Neural cell (in vitro differentiated cells): ENCODE measurements around the gene TEX54. TPM values are rescaled to one million over a fixed set of nuclear protein-coding genes. Genes with fewer than 3 reads are reported as not detected.

Experiments
- H2AFZ ChIP-seq: fragments of 200-600, 300-800 bp; sonication (generic), shearing (Covaris generic); 2 replicates; pipeline ENCODE4 v1.6.0; 2014; ENCODE audit warnings: low read depth, mild to moderate bottlenecking, antibody characterized with exemption, low read length, moderate library complexity
- H3F3A ChIP-seq: fragments of 200-600 bp; shearing (Covaris generic); 2 replicates; pipeline ENCODE4 v1.6.1; 2016; ENCODE audit warnings: mild to moderate bottlenecking, moderate library complexity, mixed read lengths, antibody characterized with exemption, low read length; ENCODE audit not compliant: insufficient read depth, poor library complexity, severe bottlenecking
- H3K27ac ChIP-seq: fragments of 200-600, 300-800 bp; sonication (generic), shearing (Covaris generic); 2 replicates; pipeline ENCODE4 v1.5.1; 2014; ENCODE audit warnings: mild to moderate bottlenecking, low read length, moderate library complexity
- H3K27me3 ChIP-seq: fragments of 300-800, 200-600 bp; sonication (generic), shearing (Covaris generic); 2 replicates; pipeline ENCODE4 v1.6.0; 2014; ENCODE audit warnings: mild to moderate bottlenecking, low read depth, low read length, moderate library complexity; ENCODE audit not compliant: insufficient read depth
- H3K36me3 ChIP-seq: fragments of 300-800, 200-600 bp; sonication (generic), shearing (Covaris generic); 2 replicates; pipeline ENCODE4 v1.5.1; 2014; ENCODE audit warnings: mild to moderate bottlenecking, antibody characterized with exemption, low read length, moderate library complexity; ENCODE audit not compliant: insufficient read depth
- H3K4me2 ChIP-seq: fragments of 300-800, 200-600 bp; sonication (generic), shearing (Covaris generic); 2 replicates; pipeline ENCODE4 v1.6.0; 2014; ENCODE audit warnings: mild to moderate bottlenecking, low read length
- H3K4me3 ChIP-seq: fragments of 300-800, 200-600 bp; sonication (generic), shearing (Covaris generic); 2 replicates; pipeline ENCODE4 v1.5.1; 2014; ENCODE audit warnings: mild to moderate bottlenecking, low read length, moderate library complexity
- H3K79me2 ChIP-seq: fragments of 200-600 bp; shearing (Covaris generic); replicated peaks from 2 replicates; pipeline ENCODE4 v1.6.0; 2014; ENCODE audit warnings: mild to moderate bottlenecking, low read length, moderate library complexity; ENCODE audit not compliant: insufficient read depth
- H3K9ac ChIP-seq: fragments of 300-800, 200-600 bp; sonication (generic), shearing (Covaris generic); 2 replicates; pipeline ENCODE4 v1.6.1; 2016; ENCODE audit warnings: mild to moderate bottlenecking, low read length, mixed read lengths
- H3K9me2 ChIP-seq: fragments of 200-600 bp; shearing (Covaris generic); 2 replicates; pipeline ENCODE4 v1.6.1; 2016; ENCODE audit warnings: mild to moderate bottlenecking, low read length, mixed read lengths; ENCODE audit not compliant: insufficient read depth
- H3K9me3 ChIP-seq: fragments of 200-600, 300-800 bp; sonication (generic), shearing (Covaris generic); 2 replicates; pipeline ENCODE4 v1.6.1; 2016; ENCODE audit warnings: mild to moderate bottlenecking, mixed run types, low read length, moderate library complexity, mixed read lengths
- H4K20me1 ChIP-seq: fragments of 200-600 bp; shearing (Covaris generic); 2 replicates; pipeline ENCODE4 v1.6.1; 2016; ENCODE audit warnings: mild to moderate bottlenecking, mixed run types; ENCODE audit not compliant: insufficient read depth
- EP300 ChIP-seq: fragments of 450-650 bp; conservative IDR thresholded peaks from 2 replicates; pipeline ENCODE4 v1.6.1; 2014; ENCODE audit warnings: antibody characterized with exemption, mild to moderate bottlenecking, moderate library complexity; ENCODE audit not compliant: poor library complexity, severe bottlenecking
- EZH2 ChIP-seq: fragments of 200-600, 300-800 bp; shearing (Covaris generic), sonication (generic); IDR thresholded peaks from 2 replicates; pipeline ENCODE4 v1.6.1; 2014; ENCODE audit warnings: antibody characterized with exemption, low read length, borderline replicate concordance, mild to moderate bottlenecking; ENCODE audit not compliant: insufficient read depth, poor library complexity, severe bottlenecking
- MXI1 ChIP-seq: fragments of 450-650 bp; conservative IDR thresholded peaks from 2 replicates; pipeline ENCODE4 v1.6.1; 2014; ENCODE audit warnings: antibody characterized with exemption, mild to moderate bottlenecking; ENCODE audit not compliant: poor library complexity, severe bottlenecking
- POLR2AphosphoS5 ChIP-seq: IDR thresholded peaks from 2 replicates; pipeline ENCODE4 v1.6.1; 2012
- RAD21 ChIP-seq: fragments of 450-650 bp; conservative IDR thresholded peaks from 2 replicates; pipeline ENCODE4 v1.6.1; 2014; ENCODE audit warnings: antibody characterized with exemption, mild to moderate bottlenecking, moderate library complexity
- REST ChIP-seq: IDR thresholded peaks from 2 replicates; pipeline ENCODE4 v1.6.1; 2012; ENCODE audit warnings: borderline replicate concordance
- SMC3 ChIP-seq: fragments of 450-650 bp; conservative IDR thresholded peaks from 2 replicates; pipeline ENCODE4 v1.6.1; 2014; ENCODE audit warnings: antibody characterized with exemption, mild to moderate bottlenecking, moderate library complexity; ENCODE audit not compliant: poor library complexity
- TAF1 ChIP-seq: IDR thresholded peaks from 2 replicates; pipeline ENCODE4 v1.6.1; 2012; ENCODE audit warnings: low read depth
- polyA plus RNA-seq: library from polyadenylated mRNA; depleted of rRNA; stranded (reverse); fragments of >200 nt; gene quantifications from 2 replicates; pipeline ENCODE4 v1.2.3, GENCODE V29; 2014
- TF ChIP-seq, protein P1 (sequence below): fragments of 450-650 bp; IDR thresholded peaks from 2 replicates; pipeline ENCODE4 v1.5.1; 2014; ENCODE audit warnings: antibody characterized with exemption, mild to moderate bottlenecking, moderate library complexity; ENCODE audit not compliant: poor library complexity, severe bottlenecking

Gene TEX54
- polyA plus RNA-seq, 1 donor from 2014 or later: not detected

DNA sequence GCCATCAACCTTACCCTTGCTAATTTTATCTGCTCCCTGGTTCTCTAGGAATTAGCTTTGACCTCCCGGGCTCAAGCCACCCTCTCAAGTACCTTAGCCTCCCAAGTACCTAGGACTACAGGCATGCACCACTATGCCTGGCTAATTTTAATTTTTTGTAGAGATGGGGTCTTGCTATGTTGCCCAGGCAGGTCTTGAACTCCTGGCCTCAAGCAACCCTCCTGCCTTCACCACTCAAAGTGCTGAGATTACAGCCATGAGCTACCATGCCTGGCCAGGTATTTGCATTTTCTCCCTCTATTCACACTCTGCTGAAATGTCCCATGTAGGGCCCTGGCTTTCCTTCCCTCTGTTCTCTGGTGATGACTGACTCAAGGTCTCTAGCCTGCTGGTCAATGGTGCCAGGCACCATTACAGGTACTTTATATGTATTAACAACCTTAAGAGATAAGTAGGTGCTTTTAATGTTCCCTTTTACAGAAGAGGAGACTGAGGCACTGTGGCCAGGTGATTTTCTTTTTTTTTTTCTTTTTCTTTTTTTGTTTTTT is 15.2 kb upstream of the TEX54 start:
- no peak overlapping the region for H3K27ac ChIP-seq
- H3K79me2 ChIP-seq: peaks cover 3% of the 10 kb centered on the region
- H3K9me2 ChIP-seq: no peaks in the 10 kb centered on the region
- peaks cover 2% of the 10 kb centered on the region for H3F3A ChIP-seq
- H3K9ac ChIP-seq: no peak overlapping the region
- H3K36me3 ChIP-seq: peaks cover 3% of the 10 kb centered on the region
- no peak overlapping the region for H3K4me3 ChIP-seq
- no peaks in the 10 kb centered on the region for H4K20me1 ChIP-seq
- no peak for TF ChIP-seq REST
- no peak overlapping the region for H2AFZ ChIP-seq
- no peak overlapping the region for H3K4me2 ChIP-seq
- H3K27me3 ChIP-seq: no peaks in the 10 kb centered on the region
- H3K9me3 ChIP-seq: no peaks in the 10 kb centered on the region

DNA sequence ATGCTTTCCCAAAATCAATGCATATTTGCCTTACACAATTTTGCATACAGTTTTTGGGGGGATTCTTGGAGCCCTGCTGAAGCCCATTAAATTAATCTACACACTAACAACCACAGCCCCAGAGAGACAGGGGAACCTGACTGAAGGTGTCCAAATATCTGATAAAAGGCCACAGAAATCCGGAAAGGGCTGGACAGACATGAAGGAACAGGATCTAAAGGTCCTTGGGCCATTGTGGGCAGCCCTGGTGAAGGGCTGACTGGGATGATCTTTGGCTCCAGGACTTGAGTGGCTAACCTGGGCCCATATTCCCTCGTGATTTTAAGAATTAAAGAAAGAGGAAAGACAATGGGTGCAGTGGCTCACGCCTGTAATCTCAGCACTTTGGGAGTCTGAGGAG is 13.5 kb upstream of the TEX54 start:
- no peak overlapping the region for H2AFZ ChIP-seq
- no peaks in the 10 kb centered on the region for H3K9me3 ChIP-seq
- no peaks in the 10 kb centered on the region for H3K27me3 ChIP-seq
- H3F3A ChIP-seq: peaks cover 6% of the 10 kb centered on the region
- no peaks in the 10 kb centered on the region for H3K9me2 ChIP-seq
- H3K36me3 ChIP-seq: no peaks in the 10 kb centered on the region
- no peaks in the 10 kb centered on the region for H4K20me1 ChIP-seq
- H3K9ac ChIP-seq: no peak overlapping the region
- TF ChIP-seq EZH2 (no peak), MXI1 (no peak), RAD21 (no peak), SMC3 (no peak), POLR2AphosphoS5 (no peak), EP300 (no peak), TAF1 (no peak), REST (no peak)
- TF ChIP-seq, protein P1, sequence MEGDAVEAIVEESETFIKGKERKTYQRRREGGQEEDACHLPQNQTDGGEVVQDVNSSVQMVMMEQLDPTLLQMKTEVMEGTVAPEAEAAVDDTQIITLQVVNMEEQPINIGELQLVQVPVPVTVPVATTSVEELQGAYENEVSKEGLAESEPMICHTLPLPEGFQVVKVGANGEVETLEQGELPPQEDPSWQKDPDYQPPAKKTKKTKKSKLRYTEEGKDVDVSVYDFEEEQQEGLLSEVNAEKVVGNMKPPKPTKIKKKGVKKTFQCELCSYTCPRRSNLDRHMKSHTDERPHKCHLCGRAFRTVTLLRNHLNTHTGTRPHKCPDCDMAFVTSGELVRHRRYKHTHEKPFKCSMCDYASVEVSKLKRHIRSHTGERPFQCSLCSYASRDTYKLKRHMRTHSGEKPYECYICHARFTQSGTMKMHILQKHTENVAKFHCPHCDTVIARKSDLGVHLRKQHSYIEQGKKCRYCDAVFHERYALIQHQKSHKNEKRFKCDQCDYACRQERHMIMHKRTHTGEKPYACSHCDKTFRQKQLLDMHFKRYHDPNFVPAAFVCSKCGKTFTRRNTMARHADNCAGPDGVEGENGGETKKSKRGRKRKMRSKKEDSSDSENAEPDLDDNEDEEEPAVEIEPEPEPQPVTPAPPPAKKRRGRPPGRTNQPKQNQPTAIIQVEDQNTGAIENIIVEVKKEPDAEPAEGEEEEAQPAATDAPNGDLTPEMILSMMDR: no peak
- H3K4me2 ChIP-seq: no peak overlapping the region
- no peaks in the 10 kb centered on the region for H3K79me2 ChIP-seq
- H3K4me3 ChIP-seq: no peak overlapping the region
- H3K27ac ChIP-seq: no peak overlapping the region
